Inferior parietal cortex (tissue), 1 donor: ENCODE data around the gene CEP41.
"Not testable (repeated sequence)": the region's sequence is repeated elsewhere in the genome, so short reads cannot be mapped to it uniquely, and the experiment has no call there.

Experiments used
- DNase-seq: peaks from one replicate; pipeline ENCODE4 v3.0.0-alpha.2; 2016; ENCODE audit errors: extremely low spot score

The CEP41 gene

DNA sequence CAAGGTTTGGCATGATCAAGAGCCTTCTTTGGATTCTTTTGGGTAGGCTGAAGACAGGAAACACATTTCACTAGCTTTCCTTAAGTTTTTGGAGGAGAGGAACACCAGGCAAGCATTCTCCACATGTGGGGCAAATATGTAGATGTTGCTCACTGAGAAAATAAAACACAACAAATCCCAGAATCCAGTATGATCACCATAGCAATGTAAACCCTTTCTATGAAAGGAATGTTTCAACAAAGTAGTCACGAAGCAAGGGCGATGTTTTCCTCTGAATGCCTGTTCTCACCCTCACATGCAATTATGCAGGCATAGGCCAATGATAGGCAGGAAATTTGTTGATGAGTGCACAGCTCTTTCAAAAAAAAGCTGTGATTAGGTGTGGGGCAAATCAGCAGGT lies 20.5 kb upstream of the CEP41 start:
- DNase-seq, result no peak

DNA sequence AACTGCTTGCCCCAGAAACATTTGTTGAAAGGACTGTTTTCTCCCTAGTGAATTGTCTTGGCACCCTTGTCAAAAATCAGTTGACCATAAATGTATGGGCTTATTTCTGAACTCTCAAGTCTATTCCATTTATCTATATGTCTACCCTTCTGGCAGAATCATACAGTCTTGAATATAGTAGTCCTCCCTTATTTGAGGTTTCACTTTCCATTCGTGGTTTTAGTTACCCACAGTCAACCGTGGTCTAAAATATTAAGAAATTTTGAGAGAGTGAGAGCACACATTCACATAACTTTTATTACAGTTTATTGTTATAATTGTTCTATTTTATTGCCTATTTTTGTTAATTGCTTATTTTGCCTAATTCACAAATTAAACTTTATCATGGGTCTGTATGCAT lies 17.4 kb upstream of the CEP41 start:
- DNase-seq, result no peak

DNA sequence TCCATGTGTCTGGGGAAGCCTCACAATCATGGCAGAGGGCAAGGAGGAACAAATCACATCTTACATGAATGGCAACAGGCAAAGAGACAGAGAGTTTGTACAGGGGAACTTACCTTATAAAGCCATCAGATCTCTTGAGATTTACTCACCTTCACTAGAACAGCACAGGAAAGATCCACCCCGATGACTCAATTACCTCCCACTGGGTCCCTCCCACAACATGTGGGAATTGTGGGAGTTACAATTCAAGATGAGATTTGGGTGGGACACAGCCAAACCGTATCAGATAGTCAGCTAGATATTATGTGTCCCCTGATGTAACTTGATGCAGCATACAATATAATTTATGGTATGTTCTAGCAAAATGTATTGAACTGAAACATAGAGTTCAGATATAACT lies 14.1 kb upstream of the CEP41 start:
- DNase-seq, result no peak

DNA sequence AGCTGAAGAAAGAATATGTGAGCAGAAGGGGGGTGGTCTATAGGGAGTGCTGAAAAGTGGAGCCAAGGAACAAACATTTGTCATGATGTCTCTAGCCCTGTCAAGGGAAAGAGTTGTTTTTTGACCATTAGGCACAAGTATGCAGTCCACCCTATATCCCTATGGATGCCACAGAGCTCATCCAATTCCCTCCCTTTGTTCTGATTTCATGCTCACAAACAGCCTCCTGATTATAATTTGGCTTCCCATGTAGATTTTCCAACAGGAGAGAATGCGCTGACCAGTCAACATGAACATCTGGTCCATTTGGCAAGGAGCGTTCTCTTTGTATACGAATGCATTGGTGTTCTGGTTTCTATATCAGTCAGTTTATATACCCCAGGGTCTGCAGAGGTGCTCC lies 12.1 kb upstream of the CEP41 start:
- DNase-seq, result no peak

DNA sequence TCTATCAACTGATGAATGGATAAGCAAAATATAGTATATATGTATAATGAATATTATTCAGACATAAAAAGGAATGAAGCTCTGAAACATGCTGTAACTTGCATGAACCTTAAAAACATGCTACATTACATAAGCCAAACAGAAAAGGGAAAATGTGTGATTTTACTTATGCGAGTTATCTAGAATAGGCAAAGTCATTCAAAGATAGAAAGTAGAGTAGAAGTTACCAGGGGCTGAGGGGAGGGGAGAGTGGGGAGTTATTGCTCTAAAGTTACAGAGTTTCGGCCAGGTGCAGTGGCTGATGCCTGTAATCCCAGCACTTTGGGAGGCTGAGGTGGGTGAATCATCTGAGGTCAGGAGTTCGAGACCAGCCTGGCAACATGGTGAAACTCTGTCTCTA lies 10.5 kb upstream of the CEP41 start:
- not testable (repeated sequence) for DNase-seq

DNA sequence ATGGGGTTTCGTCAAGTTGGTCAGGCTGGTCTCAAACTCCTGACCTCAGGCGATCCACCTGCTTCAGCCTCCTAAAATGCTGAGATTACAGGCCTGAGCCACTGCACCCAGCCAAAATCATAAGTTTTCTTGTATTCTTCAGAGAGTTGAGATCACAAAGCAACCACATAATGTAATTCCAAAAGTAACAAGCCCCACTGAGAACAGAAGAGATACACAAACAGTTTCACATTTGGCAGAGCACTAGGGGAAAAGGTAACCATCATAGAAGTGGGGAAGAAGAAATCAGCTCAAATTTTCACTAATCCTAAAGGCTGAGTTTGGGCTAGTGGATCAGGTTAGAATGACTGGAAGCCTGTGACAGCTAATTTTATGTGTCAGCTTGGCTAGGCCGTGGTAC lies 5.4 kb upstream of the CEP41 start:
- no peak for DNase-seq

DNA sequence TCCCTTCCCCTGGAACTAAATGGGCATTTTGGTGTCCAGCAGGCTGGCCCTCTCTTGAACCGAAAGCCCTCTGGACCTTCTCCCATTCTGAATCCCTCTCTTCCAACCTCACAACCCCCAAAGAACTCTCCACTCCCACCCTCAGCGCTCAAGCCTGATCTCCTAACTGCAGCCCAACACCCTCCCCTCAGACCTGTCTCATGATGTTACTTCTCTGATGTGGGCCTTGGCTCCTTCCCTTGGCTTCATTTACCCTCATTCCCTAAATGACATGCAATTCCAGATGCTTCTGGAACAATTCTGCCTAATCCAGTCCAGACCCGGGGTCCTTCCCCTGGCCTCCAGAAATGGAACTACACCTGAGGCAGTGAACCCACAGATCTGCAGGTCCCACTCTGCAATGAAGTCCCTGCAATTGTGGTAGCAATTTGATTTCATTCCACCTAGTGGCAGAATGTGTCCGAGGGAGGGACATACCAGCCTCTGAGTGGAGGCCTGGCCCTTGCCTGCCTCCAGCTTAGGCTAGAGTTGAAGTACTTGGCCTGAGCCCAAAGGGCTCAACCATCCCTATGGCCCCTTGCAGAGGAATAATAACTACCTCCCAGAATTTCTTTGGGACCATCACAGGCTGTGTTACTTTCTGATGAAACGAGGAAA lies 4.1 kb upstream of the CEP41 start:
- DNase-seq, result no peak

DNA sequence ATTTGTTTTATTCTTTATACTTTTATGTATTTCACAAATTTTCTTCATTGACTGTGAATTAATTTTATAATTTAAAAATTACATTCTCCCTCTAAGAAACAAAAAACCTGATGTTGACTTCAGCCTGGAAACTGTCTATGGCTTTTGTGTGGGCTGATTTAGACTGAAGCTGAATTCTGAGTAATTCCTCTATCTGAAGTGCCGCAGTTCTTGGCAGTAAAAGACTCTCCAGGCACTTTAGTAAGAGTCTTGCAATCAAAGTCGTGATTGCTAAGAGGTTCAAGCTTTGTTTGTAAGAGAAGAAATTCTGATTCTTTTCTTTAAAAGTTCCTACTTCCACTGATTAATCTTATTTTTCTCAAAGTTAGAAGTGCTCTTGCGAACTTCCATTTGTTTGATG lies 3.4 kb upstream of the CEP41 start:
- no peak for DNase-seq

DNA sequence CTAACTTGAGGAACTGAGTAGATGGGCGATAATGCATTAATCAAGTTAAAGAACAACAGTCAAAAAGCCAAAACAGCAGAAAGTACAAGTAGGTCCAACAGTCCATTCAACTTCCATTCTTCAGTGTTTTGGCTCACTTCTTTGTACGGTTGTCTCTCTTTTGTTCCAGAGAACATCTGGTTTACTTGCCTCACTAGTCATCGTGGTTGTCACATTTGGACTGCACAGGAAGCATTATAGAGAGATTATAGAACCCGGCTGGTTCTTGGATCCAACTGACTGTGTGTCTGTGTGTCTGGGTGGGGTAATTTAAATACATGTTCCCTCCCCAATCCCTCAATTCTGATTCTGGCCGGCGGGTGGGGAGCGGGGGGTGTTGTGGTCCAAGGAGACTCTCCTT lies 1.8 kb upstream of the CEP41 start:
- no peak for DNase-seq

DNA sequence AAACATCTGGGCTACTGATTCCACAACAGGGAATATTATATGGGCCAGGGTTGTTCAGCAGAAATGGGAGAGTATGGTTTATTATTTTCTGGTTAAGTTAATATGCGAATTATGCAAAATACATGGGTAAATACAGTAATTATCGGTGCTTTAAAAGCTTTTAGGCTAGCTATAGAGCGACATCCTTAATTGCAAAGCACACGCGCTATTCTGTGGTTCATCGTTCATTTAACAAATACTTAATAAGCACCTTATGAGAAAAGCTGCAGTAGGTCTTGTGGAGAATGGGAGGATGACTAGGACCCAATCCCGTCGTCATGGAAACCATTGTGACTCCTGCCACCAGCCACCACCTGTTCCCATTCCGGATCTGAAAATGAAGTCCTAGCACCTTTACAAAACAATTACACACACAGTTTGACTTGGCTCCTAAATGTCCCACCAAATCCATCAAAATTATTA lies 623 bp upstream of the CEP41 start:
- no peak for DNase-seq

DNA sequence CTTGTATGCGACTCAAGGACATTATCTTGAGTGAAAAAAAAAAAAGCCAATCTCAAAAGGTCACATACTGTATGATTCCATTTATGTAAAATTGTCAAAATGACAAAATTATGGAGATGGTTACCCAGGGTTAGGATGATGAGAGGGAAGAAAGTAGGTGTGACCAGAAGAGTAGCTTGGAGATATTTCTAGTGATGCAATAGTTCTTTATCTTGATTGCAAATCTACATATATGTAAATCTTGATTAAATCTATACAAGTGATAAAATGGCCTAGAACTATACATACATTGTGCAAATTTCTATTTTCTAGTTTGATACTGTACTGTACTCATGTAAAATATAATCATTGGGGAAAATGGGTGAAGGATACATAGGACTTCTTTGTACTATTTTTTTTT lies 4.6 kb downstream of the CEP41 start:
- DNase-seq, result no peak

DNA sequence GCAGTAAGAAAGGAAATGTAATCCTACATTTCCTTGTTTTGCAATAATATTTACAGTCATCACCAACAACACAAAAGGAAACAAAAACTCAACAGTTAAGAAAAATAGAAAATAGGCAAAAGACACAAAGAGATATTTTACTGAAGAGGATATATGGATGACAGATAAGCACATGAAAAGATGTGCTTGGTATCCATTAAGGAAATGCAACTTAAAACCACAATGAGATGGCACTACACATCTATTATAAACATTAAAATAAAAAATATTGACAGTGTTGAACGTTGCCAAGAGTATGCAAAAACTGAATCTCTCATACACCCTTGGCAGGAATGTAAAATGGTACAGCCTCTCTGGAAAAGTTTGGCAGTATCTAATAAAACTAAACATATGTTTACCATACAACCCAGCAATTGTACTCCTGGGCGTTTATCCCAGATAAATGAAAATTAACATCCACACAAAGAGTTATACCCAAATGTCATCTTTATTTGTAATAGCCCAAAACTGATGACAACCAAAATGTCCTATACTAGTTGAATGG lies 5.4 kb downstream of the CEP41 start:
- no peak for DNase-seq

DNA sequence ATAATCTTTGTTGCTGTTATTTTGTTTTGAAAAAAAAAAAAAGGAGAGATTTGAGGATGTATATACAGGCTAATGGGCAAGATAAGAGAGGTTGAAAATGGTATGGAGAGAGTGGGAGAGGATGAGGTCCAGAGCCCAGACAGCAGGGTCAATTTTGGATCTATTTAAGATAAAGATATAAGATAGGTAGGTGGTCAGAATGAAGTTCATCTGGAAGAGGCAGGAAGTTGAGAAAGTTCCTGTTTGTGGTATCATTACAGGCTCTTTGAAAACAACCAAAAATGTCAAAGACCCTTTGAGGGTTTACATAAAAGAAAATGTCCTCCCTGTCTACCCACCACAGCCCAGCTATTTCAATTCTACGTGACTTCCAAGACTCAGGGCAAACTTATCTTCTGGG lies 7.5 kb downstream of the CEP41 start:
- DNase-seq, result no peak

DNA sequence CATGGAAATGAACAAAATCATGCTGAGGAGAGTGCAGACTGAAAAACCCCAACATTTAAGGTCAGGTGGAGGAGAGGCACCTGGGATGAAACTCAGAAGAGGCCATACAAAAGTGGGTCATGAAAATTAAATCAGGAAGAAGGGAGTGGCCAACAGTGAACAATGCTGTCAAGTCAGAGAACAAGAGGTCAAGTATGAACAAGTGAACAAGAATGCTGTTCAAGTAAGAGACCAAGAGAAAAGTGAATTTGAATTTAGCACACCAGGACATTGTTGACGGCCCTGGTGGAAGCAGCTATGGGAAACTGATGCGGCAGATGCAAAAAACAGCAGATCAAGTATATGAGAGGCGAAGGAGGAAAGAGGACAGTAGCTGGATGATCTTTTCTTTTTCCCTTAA lies 7.9 kb downstream of the CEP41 start:
- DNase-seq, result no peak

DNA sequence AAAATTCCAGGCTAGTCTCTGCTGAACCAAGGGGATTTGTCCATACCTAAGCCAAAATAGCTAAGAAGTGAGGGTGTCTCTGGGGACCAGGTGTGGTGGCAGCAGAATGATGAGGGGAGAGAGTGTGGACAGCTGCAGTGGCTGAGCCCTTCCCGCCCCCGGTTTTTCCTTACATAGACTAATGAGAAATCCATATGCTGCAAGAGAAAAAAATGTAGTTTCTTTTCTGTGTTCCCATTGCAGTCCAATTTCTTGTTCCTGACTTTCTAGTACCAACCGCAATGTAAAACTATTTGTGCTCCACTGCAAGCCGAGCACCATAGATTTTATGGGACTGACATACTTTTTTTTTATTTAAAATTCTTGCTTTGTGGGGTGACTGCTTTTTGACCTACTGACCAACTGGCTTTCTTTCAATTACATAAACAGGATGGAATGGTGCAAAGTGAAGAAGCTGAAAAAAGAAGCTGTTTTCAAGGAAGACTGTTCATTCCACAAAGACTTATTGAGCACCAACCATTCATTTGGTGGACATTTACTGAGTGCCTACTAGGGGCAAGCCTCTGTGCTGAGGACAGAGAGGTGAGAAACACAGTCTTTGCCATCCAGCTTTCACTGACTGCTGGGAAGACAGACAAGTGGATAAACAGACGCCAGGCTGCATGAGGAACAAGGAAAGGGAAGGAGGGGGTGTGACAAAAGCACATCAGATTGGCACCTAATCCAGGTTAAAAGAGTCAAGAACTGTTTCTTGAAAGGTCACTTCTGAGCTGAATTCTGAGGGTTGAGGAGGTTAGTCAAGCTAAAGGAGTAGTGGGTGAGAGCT lies 9.8 kb downstream of the CEP41 start:
- DNase-seq, result peak; percentile 21

DNA sequence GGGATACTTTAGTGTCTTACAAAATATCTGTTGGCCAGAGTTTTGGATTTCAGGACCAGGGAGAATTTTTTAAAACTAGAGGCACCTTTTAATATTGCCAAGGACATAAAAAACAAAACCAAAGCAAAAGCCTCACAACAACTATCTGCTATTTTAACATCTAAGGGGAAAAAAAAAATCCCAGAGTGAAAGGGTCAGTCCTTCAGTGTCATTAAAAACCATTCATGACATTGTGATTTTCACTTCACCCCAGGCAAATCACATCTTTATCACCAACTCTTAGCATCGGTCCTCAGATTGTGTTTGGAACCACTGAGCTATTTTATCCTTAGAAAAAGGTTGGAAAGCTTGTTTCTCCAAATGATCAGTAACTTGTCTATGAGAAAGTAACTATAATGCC lies 10.7 kb downstream of the CEP41 start:
- DNase-seq, result no peak

DNA sequence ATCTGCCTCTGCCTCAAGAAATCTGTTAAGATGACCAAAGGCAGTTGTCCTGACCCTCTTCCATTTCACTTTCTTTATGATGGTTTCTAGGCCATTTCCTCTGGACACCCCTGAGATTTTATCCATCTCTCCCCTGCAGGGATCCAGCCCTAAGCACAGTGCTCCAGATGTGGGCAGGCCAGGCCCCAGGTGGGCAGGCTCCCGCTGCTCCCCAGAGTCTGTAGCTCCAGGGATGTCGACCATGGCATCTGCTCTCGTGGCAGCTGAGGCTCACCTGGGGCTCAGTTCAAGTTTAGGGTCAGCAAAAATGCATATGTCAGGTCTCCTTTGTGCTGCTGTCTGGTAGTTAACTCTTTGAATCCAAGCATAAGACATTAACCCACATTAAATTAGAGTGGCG lies 11.8 kb downstream of the CEP41 start:
- no peak for DNase-seq

DNA sequence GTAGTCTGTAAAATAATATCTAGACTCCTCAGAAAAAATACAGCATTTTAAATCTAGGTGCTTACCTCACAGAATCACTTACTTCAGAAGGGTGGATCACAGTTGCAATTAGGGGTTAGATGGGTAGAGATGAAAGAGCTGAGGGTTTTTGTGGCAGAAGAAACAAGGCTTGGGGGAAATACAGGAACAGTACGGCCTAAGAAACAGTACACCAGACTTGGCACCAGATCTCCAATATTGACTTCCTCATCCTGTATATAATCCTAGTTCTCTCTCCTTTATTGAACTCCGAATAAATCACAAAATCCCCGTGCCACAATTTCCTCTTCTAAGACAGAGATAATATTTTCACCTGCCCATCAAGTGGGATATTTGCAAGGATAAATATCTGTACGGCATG lies 14.3 kb downstream of the CEP41 start:
- DNase-seq, result no peak

DNA sequence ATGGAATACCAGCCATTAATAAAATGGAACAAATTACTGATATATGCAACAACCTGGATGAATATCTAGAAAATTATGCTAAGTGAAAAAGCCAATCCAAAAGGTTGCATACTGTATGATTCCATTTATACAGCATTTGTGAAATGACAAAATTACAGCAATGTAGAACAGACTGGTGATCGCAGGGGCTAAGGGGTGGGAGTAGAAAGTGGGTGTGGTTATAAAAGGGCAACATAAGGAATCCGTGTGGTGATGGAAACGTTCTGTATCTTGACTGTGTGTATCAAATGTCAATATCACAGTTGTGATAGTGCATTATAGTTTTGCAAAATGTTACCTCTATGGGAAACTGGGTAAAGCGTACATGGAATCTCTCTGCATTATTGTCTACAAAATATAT lies 15.0 kb downstream of the CEP41 start:
- DNase-seq, result no peak

DNA sequence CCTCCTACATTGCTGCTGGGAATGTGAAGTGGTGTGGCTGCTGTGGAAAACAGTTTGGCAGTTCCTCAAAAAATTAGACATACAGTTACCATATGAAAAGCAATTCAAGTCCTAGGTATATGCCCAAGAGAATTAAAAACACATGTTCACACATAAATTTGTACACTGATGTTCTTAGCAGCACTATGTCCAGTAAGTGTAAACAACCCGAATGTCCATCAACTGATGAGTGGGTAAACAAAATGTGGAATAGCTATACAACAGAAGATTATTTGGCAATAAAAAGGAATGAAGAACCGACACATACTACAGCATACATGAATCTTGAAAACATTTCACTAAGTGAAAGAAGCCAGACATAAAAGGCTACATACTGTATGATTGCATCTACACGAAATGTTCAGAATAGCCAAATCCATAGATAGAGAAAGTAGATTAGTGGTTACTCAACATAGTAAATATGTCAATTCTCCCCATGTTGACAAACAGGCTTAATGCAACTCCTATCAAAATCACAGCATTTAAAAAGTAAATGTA lies 17.2 kb downstream of the CEP41 start:
- no peak for DNase-seq

DNA sequence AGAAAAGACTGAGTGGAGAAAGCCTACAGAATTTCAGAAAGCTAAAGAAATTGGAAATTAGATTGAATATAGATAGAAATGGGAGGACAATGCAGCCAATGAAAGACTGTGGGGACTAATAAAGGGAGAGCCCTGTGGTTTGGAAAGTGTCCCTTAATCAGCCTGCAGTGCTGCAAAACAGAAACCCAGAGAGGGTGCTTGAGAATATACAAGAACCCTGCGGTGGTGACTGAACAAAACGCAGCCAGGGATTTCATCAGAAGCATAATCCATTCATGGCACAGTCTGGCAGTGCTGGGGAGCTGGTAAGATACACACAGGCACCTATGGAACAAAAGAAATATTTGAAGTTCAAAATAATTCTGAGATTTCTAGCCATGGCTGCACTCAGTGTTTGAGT lies 19.1 kb downstream of the CEP41 start:
- peak; percentile 66 for DNase-seq

DNA sequence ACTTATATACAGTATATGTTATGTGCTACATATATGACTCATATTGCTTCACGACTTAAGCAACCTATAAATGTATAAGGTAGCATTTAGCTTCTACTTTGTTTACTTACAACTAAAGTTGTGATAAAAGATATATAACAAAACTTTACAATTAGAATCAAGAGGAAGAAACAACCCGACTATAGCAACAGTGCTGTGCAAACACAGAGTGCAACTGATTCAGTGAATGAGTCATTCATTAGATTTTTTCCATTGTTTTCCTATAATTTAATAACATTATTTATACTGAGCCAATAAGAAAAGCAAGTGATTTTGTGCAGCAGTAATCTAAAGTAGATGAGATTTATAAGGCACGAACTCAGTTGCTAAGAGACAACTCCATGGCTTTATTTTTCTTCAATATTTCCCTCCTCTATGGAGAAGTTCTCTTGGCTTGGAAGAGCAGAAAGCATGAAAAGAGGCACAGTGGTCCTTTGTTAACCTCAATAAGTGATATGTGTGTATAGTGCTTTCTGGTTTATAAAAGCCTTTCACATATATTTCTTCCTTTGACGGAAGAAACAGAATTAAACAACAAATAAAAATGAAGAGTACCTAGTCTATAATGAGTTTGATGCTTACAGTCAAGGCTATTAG lies 19.8 kb downstream of the CEP41 start:
- peak; percentile 58 for DNase-seq
